ENCODE measurements around the gene VRK3. TPM values are rescaled to one million over a fixed set of nuclear protein-coding genes. Genes with fewer than 3 reads are reported as not detected.

Gene VRK3
- total RNA-seq, 2 experiments from 2014 or later: 65.1 to 65.4 TPM

DNA sequence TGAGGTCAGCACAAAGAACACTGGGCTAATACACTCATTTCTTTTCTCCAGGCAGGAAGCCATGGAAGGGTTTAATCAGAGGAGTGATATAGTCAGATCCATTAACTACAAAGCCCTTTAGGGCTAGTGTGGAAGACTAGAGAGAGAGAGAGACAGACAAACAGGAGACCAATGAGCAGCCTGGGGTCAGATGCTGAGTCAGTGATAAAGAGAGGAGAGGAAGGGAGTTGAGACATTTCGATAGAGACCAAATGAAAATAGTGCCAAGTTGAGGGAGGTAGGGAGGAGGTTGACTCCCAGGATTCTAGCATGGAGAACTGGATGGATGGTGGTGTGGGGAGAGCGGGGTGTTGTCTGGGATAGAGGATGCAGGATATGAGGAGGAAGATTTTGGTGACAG lies 18.8 kb upstream of the VRK3 start:
- Histone ChIP-seq H3K4me3 (ENCODE audit: low read length) (no peak overlapping the region), H3K36me3 (ENCODE audit: insufficient read depth, low read length) (peaks cover 72% of the 10 kb centered on the region), H3K27me3 (ENCODE audit: control insufficient read depth in 1 of 2, insufficient read depth in 2 of 2, low read length in 2 of 2) (no peaks in the 10 kb centered on the region), H3K9me3 (ENCODE audit: control insufficient read depth in 1 of 2, insufficient read depth in 1 of 2, low read length in 2 of 2) (peaks cover 12 to 23% of the 10 kb centered on the region in 2 experiments), H3K27ac (ENCODE audit: low read depth in 1 of 2, low read length in 2 of 2) (no peak overlapping the region), H3K4me1 (ENCODE audit: insufficient read depth, low read length) (no peaks in the 10 kb centered on the region)
- no peak overlapping the region for H3K27ac Mint-ChIP-seq
- peaks cover 96% of the 10 kb centered on the region for H3K36me3 Mint-ChIP-seq (ENCODE audit: low read depth)
- ChIA-PET POLR2A (no interaction called here), CTCF (no interaction called here)
- TF ChIP-seq, protein P1, sequence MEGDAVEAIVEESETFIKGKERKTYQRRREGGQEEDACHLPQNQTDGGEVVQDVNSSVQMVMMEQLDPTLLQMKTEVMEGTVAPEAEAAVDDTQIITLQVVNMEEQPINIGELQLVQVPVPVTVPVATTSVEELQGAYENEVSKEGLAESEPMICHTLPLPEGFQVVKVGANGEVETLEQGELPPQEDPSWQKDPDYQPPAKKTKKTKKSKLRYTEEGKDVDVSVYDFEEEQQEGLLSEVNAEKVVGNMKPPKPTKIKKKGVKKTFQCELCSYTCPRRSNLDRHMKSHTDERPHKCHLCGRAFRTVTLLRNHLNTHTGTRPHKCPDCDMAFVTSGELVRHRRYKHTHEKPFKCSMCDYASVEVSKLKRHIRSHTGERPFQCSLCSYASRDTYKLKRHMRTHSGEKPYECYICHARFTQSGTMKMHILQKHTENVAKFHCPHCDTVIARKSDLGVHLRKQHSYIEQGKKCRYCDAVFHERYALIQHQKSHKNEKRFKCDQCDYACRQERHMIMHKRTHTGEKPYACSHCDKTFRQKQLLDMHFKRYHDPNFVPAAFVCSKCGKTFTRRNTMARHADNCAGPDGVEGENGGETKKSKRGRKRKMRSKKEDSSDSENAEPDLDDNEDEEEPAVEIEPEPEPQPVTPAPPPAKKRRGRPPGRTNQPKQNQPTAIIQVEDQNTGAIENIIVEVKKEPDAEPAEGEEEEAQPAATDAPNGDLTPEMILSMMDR (IDR thresholded peaks at IDR 0.05): no peak
- H3K27me3 Mint-ChIP-seq: no peaks in the 10 kb centered on the region
- no peak overlapping the region for H3K4me3 Mint-ChIP-seq
- H3K9me3 Mint-ChIP-seq: peaks cover 8% of the 10 kb centered on the region
- no peak for ATAC-seq (ENCODE audit: poor library complexity)
- intact Hi-C loops (cut with DNase I, micrococcal nuclease): no loop called here
- H3K4me1 Mint-ChIP-seq (ENCODE audit: low read depth): no peaks in the 10 kb centered on the region
- DNase-seq: no peak

DNA sequence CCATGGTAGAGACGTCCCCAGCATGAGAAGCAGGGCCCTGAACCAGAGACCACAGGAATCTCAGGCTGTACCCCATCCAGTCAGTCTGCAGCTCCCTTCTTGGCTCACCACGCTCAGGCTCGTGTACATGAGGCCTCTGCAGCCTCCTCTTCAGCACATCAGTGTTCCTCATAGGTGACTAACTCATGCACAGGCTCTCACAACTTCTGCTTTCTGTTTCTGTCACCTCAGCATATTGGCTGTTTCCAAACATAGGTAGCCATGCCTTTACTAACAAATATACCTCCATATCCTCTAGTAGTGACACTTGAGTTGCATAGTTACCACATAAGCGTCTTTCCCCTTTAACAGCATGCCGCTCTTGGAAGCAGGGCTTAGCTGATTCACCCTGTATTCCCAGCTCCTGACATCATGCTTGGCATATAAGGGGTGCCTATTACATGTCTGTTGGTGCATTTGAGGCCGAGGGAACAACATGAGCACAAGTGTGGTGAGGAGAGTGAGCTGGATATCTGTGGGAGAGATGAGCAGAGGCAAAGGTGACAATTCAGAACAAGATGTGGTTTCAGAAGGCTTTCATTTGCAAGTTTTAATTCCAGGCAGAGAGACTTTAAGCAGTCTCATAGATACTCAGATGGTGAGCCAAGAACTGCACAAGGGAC lies 17.3 kb upstream of the VRK3 start:
- Histone ChIP-seq H3K27me3 (ENCODE audit: control insufficient read depth in 1 of 2, insufficient read depth in 2 of 2, low read length in 2 of 2) (no peaks in the 10 kb centered on the region), H3K4me3 (ENCODE audit: low read length) (no peak overlapping the region), H3K27ac (ENCODE audit: low read depth in 1 of 2, low read length in 2 of 2) (no peak overlapping the region), H3K9me3 (ENCODE audit: control insufficient read depth in 1 of 2, insufficient read depth in 1 of 2, low read length in 2 of 2) (peaks cover 12 to 23% of the 10 kb centered on the region in 2 experiments), H3K4me1 (ENCODE audit: insufficient read depth, low read length) (no peaks in the 10 kb centered on the region), H3K36me3 (ENCODE audit: insufficient read depth, low read length) (peaks cover 80% of the 10 kb centered on the region)
- DNase-seq (no peak), ATAC-seq (ENCODE audit: poor library complexity) (no peak)
- peaks cover 83% of the 10 kb centered on the region for H3K36me3 Mint-ChIP-seq (ENCODE audit: low read depth)
- H3K27ac Mint-ChIP-seq: no peak overlapping the region
- intact Hi-C loops (cut with DNase I, micrococcal nuclease): no loop called here
- no peak overlapping the region for H3K4me3 Mint-ChIP-seq
- peaks cover 8% of the 10 kb centered on the region for H3K9me3 Mint-ChIP-seq
- TF ChIP-seq, protein P1 (IDR thresholded peaks at IDR 0.05): no peak
- no peaks in the 10 kb centered on the region for H3K4me1 Mint-ChIP-seq (ENCODE audit: low read depth)
- ChIA-PET POLR2A (no interaction called here), CTCF (no interaction called here)
- no peaks in the 10 kb centered on the region for H3K27me3 Mint-ChIP-seq

DNA sequence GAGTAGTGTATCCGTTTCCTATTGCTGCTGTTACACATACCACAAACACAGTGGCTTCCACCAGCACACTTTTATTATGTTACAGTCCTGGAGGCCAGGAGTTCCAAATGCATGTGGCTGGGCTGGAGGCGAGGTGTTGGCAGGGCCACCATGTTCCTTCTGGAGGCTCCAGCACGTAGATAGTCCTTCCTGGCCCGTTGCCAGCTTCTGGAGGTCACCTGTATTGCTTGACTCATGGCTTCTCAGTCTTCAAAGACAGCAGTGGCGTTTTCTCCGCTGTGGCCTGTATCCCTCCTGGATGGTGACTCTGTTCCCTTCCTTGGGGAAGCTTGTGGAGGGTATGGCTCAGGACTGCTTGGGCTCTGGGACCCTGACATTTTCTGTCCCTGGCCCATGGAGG lies 15.8 kb upstream of the VRK3 start:
- Mint-ChIP-seq H3K4me1 (ENCODE audit: low read depth) (no peaks in the 10 kb centered on the region), H3K4me3 (no peak overlapping the region), H3K27ac (no peak overlapping the region), H3K9me3 (peaks cover 8% of the 10 kb centered on the region), H3K36me3 (ENCODE audit: low read depth) (peaks cover 78% of the 10 kb centered on the region), H3K27me3 (no peaks in the 10 kb centered on the region)
- Histone ChIP-seq H3K4me3 (ENCODE audit: low read length) (no peak overlapping the region), H3K27me3 (ENCODE audit: control insufficient read depth in 1 of 2, insufficient read depth in 2 of 2, low read length in 2 of 2) (no peaks in the 10 kb centered on the region), H3K9me3 (ENCODE audit: control insufficient read depth in 1 of 2, insufficient read depth in 1 of 2, low read length in 2 of 2) (peaks cover 5 to 21% of the 10 kb centered on the region in 2 experiments), H3K27ac (ENCODE audit: low read depth in 1 of 2, low read length in 2 of 2) (no peak overlapping the region), H3K4me1 (ENCODE audit: insufficient read depth, low read length) (no peaks in the 10 kb centered on the region), H3K36me3 (ENCODE audit: insufficient read depth, low read length) (peaks cover 85% of the 10 kb centered on the region)
- DNase-seq (no peak), ATAC-seq (ENCODE audit: poor library complexity) (no peak)
- ChIA-PET POLR2A (no interaction called here), CTCF (no interaction called here)
- TF ChIP-seq, protein P1 (IDR thresholded peaks at IDR 0.05): no peak
- intact Hi-C loops (cut with DNase I, micrococcal nuclease): no loop called here

Data from CD4-positive, alpha-beta T cell (primary cell).